H1 (cell line): ENCODE results near the gene CHST8. TPM values are rescaled to one million over a fixed set of nuclear protein-coding genes. Genes with fewer than 3 reads are reported as not detected.

Experiments used
- CTCF ChIA-PET: fragments of 300-600 bp; sonication (Branson Sonifier 250); formaldehyde crosslinking; loops from one replicate; lab custom pipeline; 2021; ENCODE audit not compliant: partially characterized antibody; lab: Charles Lee
- POLR2A ChIA-PET: fragments of 300-600 bp; sonication (Branson Sonifier 250); formaldehyde crosslinking; loops from one replicate; lab custom pipeline; 2021; ENCODE audit warnings: inconsistent platforms; ENCODE audit not compliant: partially characterized antibody; lab: Charles Lee
- DNase-seq, 2 experiments: peaks; one replicate each; pipeline versions ENCODE4 v3.0.0 to v3.0.0-alpha.2; 2010 to 2022; ENCODE audit warnings: low spot score in 2 of 2, low read depth in 1 of 2, mixed read lengths in 1 of 2
- FAIRE-seq: peaks from 2 replicates; lab custom pipeline; 2011; peaks lifted over from hg19 to GRCh38; lab: Jason Lieb, UNC
- H2AFZ ChIP-seq: 2 replicates; pipeline ENCODE4 v1.8.1; 2012; ENCODE audit warnings: low read length, inconsistent platforms
- H2AK5ac ChIP-seq: 2 replicates; pipeline ENCODE4 v1.6.1; 2013; ENCODE audit warnings: low read depth, low read length
- H2BK120ac ChIP-seq: replicated peaks from 2 replicates; pipeline ENCODE3; 2013; ENCODE audit warnings: low read depth, low read length, inconsistent platforms
- H2BK12ac ChIP-seq: 2 replicates; pipeline ENCODE4 v1.6.1; 2013; ENCODE audit warnings: low read depth, low read length
- H2BK15ac ChIP-seq: 2 replicates; pipeline ENCODE4 v1.6.1; 2013; ENCODE audit warnings: low read length
- H2BK20ac ChIP-seq: 2 replicates; pipeline ENCODE4 v1.6.1; 2013; ENCODE audit warnings: low read length
- H2BK5ac ChIP-seq: 2 replicates; pipeline ENCODE4 v1.6.1; 2013; ENCODE audit warnings: low read depth, low read length
- H3K14ac ChIP-seq: 2 replicates; pipeline ENCODE4 v1.6.1; 2013; ENCODE audit warnings: inconsistent platforms; ENCODE audit not compliant: insufficient read length
- H3K18ac ChIP-seq: 2 replicates; pipeline ENCODE4 v1.6.1; 2013; ENCODE audit warnings: low read length; ENCODE audit errors: extremely low read depth
- H3K23ac ChIP-seq: 2 replicates; pipeline ENCODE4 v1.6.1; 2013; ENCODE audit warnings: inconsistent platforms; ENCODE audit not compliant: insufficient read length
- H3K23me2 ChIP-seq: 2 replicates; pipeline ENCODE4 v1.6.1; 2013; ENCODE audit warnings: low read depth, low read length
- H3K27ac ChIP-seq: 2 replicates; pipeline ENCODE4 v1.6.1; 2011; ENCODE audit warnings: low read depth, low read length, inconsistent platforms
- H3K27me3 ChIP-seq, 4 experiments: replicated peaks in 1 of 4; 1 replicate in 1 of 4; 2 replicates in 3 of 4; pipeline versions ENCODE4 v1.6.1 to v1.8.1; 2011 to 2013; ENCODE audit warnings: low read length in 3 of 4, mild to moderate bottlenecking in 3 of 4, inconsistent platforms in 2 of 4, mixed read lengths in 2 of 4, moderate library complexity in 1 of 4; ENCODE audit not compliant: control insufficient read depth in 3 of 4, insufficient read depth in 3 of 4; ENCODE audit errors: extremely low read depth in 1 of 4
- H3K36me3 ChIP-seq, 4 experiments: 2 replicates each; pipeline versions ENCODE4 v1.6.1 to v1.8.1; 2011 to 2013; ENCODE audit warnings: mild to moderate bottlenecking in 4 of 4, low read length in 3 of 4, moderate library complexity in 2 of 4, control low read depth in 1 of 4, inconsistent platforms in 1 of 4; ENCODE audit not compliant: insufficient read depth in 4 of 4, control insufficient read depth in 2 of 4
- H3K4ac ChIP-seq: replicated peaks from 2 replicates; pipeline ENCODE3; 2013; ENCODE audit warnings: low read length, low read depth, mixed read lengths, inconsistent platforms; ENCODE audit not compliant: insufficient read length
- H3K4me1 ChIP-seq, 4 experiments: replicated peaks in 1 of 4; 1 replicate in 1 of 4; 2 replicates in 3 of 4; pipeline versions ENCODE4 v1.6.1 to v1.8.1; 2011 to 2013; ENCODE audit warnings: low read length in 3 of 4, inconsistent platforms in 2 of 4, mixed read lengths in 1 of 4; ENCODE audit not compliant: insufficient read depth in 4 of 4, control insufficient read depth in 3 of 4
- H3K4me2 ChIP-seq, 2 experiments: 2 replicates each; pipeline versions ENCODE4 v1.6.1 to v1.8.1; 2011 to 2013; ENCODE audit warnings: low read depth in 2 of 2, low read length in 2 of 2, control low read depth in 1 of 2, inconsistent platforms in 1 of 2, mild to moderate bottlenecking in 1 of 2; ENCODE audit not compliant: insufficient read depth in 1 of 2
- H3K4me3 ChIP-seq, 4 experiments: fragments of 200-600, 300-600 bp in 1 of 4; sonication (generic), shearing (Covaris generic), sonication (Bioruptor Twin) in 1 of 4; 2 replicates each; pipeline versions ENCODE4 v1.5.1 to v1.8.1; 2011 to 2016; ENCODE audit warnings: low read length in 4 of 4, low read depth in 3 of 4, control low read depth in 2 of 4, inconsistent platforms in 2 of 4, mild to moderate bottlenecking in 2 of 4, mixed read lengths in 1 of 4, moderate library complexity in 1 of 4; ENCODE audit not compliant: insufficient read depth in 2 of 4; ENCODE audit errors: extremely low read depth in 1 of 4
- H3K56ac ChIP-seq: replicated peaks from 2 replicates; pipeline ENCODE3; 2013; ENCODE audit warnings: low read depth, mild to moderate bottlenecking, mixed read lengths, low read length, inconsistent platforms; ENCODE audit not compliant: insufficient read length
- H3K79me1 ChIP-seq: 2 replicates; pipeline ENCODE4 v1.6.1; 2013; ENCODE audit warnings: low read depth, low read length, control low read depth
- H3K79me2 ChIP-seq, 2 experiments: 2 replicates each; pipeline versions ENCODE4 v1.6.1 to v1.8.1; 2012 to 2013; ENCODE audit warnings: low read length in 2 of 2, mild to moderate bottlenecking in 2 of 2, inconsistent platforms in 1 of 2; ENCODE audit not compliant: insufficient read depth in 2 of 2, control insufficient read depth in 1 of 2
- H3K9ac ChIP-seq, 4 experiments: replicated peaks in 1 of 4; 1 replicate in 1 of 4; 2 replicates in 3 of 4; pipeline versions ENCODE4 v1.6.1 to v1.8.1; 2011 to 2013; ENCODE audit warnings: low read depth in 3 of 4, low read length in 3 of 4, control low read depth in 2 of 4, mild to moderate bottlenecking in 2 of 4, moderate library complexity in 2 of 4, inconsistent platforms in 1 of 4; ENCODE audit errors: extremely low read depth in 1 of 4
- H3K9me3 ChIP-seq, 2 experiments: 2 replicates each; pipeline versions ENCODE4 v1.6.1 to v1.8.1; 2012 to 2013; ENCODE audit warnings: mild to moderate bottlenecking in 2 of 2, moderate library complexity in 2 of 2, control low read depth in 1 of 2, inconsistent platforms in 1 of 2, low read depth in 1 of 2, low read length in 1 of 2, mixed read lengths in 1 of 2; ENCODE audit not compliant: insufficient read depth in 2 of 2
- H4K20me1 ChIP-seq, 2 experiments: replicated peaks in 1 of 2; 2 replicates each; pipeline versions ENCODE3 to v1.8.1; 2011 to 2013; ENCODE audit warnings: inconsistent platforms in 2 of 2, low read length in 2 of 2, mild to moderate bottlenecking in 1 of 2; ENCODE audit not compliant: insufficient read depth in 2 of 2, control insufficient read depth in 1 of 2
- H4K5ac ChIP-seq: 2 replicates; pipeline ENCODE4 v1.6.1; 2013; ENCODE audit warnings: low read length, low read depth, mixed read lengths, inconsistent platforms; ENCODE audit not compliant: insufficient read length
- H4K8ac ChIP-seq: 2 replicates; pipeline ENCODE4 v1.8.0; 2013; ENCODE audit warnings: mild to moderate bottlenecking, moderate library complexity, low read length, inconsistent platforms; ENCODE audit not compliant: insufficient read depth; ENCODE audit errors: extremely low read depth
- H4K91ac ChIP-seq: replicated peaks from 2 replicates; pipeline ENCODE3; 2013; ENCODE audit warnings: low read length, mixed read lengths, inconsistent platforms; ENCODE audit not compliant: insufficient read length
- CTCF ChIP-seq, 3 experiments: IDR thresholded peaks; 1 replicate in 2 of 3; 2 replicates in 1 of 3; pipeline versions ENCODE4 v1.5.1 to v1.6.1; 2011; ENCODE audit warnings: low read length in 3 of 3, mild to moderate bottlenecking in 3 of 3, inconsistent platforms in 2 of 3, low read depth in 1 of 3, moderate library complexity in 1 of 3; ENCODE audit not compliant: insufficient read depth in 1 of 3; ENCODE audit errors: control extremely low read depth in 1 of 3
- RAD21 ChIP-seq, 2 experiments: IDR thresholded peaks in 1 of 2; conservative IDR thresholded peaks in 1 of 2; 2 replicates each; pipeline ENCODE4 v1.6.1; 2011; ENCODE audit warnings: low read depth in 2 of 2, low read length in 2 of 2, improper control_type of control experiment in 1 of 2, inconsistent platforms in 1 of 2, mild to moderate bottlenecking in 1 of 2, moderate library complexity in 1 of 2
- TBP ChIP-seq: IDR thresholded peaks from 2 replicates; pipeline ENCODE4 v1.6.1; 2011; ENCODE audit warnings: low read depth, low read length, improper control_type of control experiment
- WGBS, 2 experiments: shearing (Covaris generic) in 1 of 2; methylation state at CpG; one replicate each; pipeline versions ENCODE4 v1.1.6 to v1.1.7; 2013 to 2015; ENCODE audit warnings: low lambda C conversion rate in 2 of 2, mixed read lengths in 2 of 2, inconsistent platforms in 1 of 2, low coverage in 1 of 2, missing lambda C conversion rate in 1 of 2; ENCODE audit not compliant: insufficient replicate concordance in 2 of 2, insufficient coverage in 1 of 2, insufficient read length in 1 of 2; ENCODE audit errors: extremely low coverage in 1 of 2, missing lambda C conversion rate in 1 of 2; 5-methylcytosine and 5-hydroxymethylcytosine counted together
- polyA plus RNA-seq, 7 experiments: library from polyadenylated mRNA; depleted of rRNA in 3 of 7; stranded (reverse) in 5 of 7; unstranded in 2 of 7; fragments of >200 nt in 5 of 7; fragments of 200-250 nt in 2 of 7; gene quantifications; 1 replicate in 5 of 7; 2 replicates in 1 of 7; 4 replicates in 1 of 7; pipeline versions ENCODE4 v1.2.1 to v1.2.3, GENCODE V29; 2011 to 2013; ENCODE audit warnings: missing spikeins in 2 of 7, mixed read lengths in 2 of 7
- total RNA-seq: library from RNA; stranded (reverse); fragmentation: NEBNext Ultra II Directional; extraction: Animal tissue kit (Norgen Biotek cat#: 25700); gene quantifications from 2 replicates; pipeline ENCODE4 v1.2.1, GENCODE V29; 2021

Gene CHST8
- total and polyA plus RNA-seq, 2 of the 8 experiments (the other 6 are each of a cell fraction or from before 2014, with no cell fraction given) = 10.8 to 28.2 TPM

- DNase-seq (no peak), FAIRE-seq (no peak)
- H2BK15ac ChIP-seq = no peak overlapping the region
- H3K4me3 ChIP-seq = no peak overlapping the region
- H4K8ac ChIP-seq = no peak overlapping the region; the same call in 1 of the 2 replicates
- no peak overlapping the region for H3K18ac ChIP-seq
- peaks cover 13% of the 10 kb centered on the region; the same call in 1 of the 2 replicates for H3K23me2 ChIP-seq
- no peak overlapping the region for H3K14ac ChIP-seq
- H3K79me2 ChIP-seq = no peaks in the 10 kb centered on the region
- no peaks in the 10 kb centered on the region for H3K9me3 ChIP-seq
- H4K20me1 ChIP-seq = peaks cover 0 to 20% of the 10 kb centered on the region in 2 experiments
- no peak overlapping the region for H2AFZ ChIP-seq
- H3K4me2 ChIP-seq = no peak overlapping the region
- H2BK120ac ChIP-seq = no peak overlapping the region
- H3K36me3 ChIP-seq = no peaks in the 10 kb centered on the region
- no peak overlapping the region for H3K56ac ChIP-seq
- TF ChIP-seq TBP = no peak
- peak in 1 of 3 experiments; percentile 7; a peak in 1 of 4 replicates for TF ChIP-seq CTCF (IDR thresholded peaks at IDR 0.05; ENCODE audit: control extremely low read depth in 1 of 3, insufficient read depth in 1 of 3, low read depth in 1 of 3, low read length in 3 of 3)
- TF ChIP-seq RAD21 (IDR thresholded peaks at IDR 0.05 in 1 of 2, conservative IDR thresholded peaks at IDR 0.05 in 1 of 2; ENCODE audit: low read depth in 2 of 2, low read length in 2 of 2) = peak in 1 of 2 experiments; percentile 24; a peak in 1 of 4 replicates
- no peak overlapping the region for H3K4ac ChIP-seq
- peaks cover 7% of the 10 kb centered on the region for H3K79me1 ChIP-seq
- H2BK20ac ChIP-seq = no peak overlapping the region
- no peak overlapping the region for H2BK12ac ChIP-seq
- CTCF ChIA-PET = interaction anchor here (0.7 to 1.4 kb wide), 2 partner anchors 11 to 23 kb away, joined by 4 read pairs; no protein-coding TSS in a partner anchor
- POLR2A ChIA-PET = no interaction called here
- peaks cover 0 to 3% (median 1%) of the 10 kb centered on the region in 4 experiments; a peak in 1 of 7 replicates for H3K4me1 ChIP-seq
- no peak overlapping the region for H3K9ac ChIP-seq
- WGBS, 2 experiments = 95% methylated on average over 9 of the region's 9 CpGs; no CpG with 5 or more reads in 1 of the 2 experiments
- H3K27me3 ChIP-seq = no peaks in the 10 kb centered on the region
- no peak overlapping the region for H4K5ac ChIP-seq
- no peak overlapping the region; the same call in 1 of the 2 replicates for H2BK5ac ChIP-seq
- no peak overlapping the region for H3K27ac ChIP-seq
- no peak overlapping the region for H4K91ac ChIP-seq
- no peak overlapping the region for H2AK5ac ChIP-seq
- no peak overlapping the region for H3K23ac ChIP-seq
Observed at GRCh38 chr19:33720691-33721682, 99.2 kb downstream of the CHST8 start.
